Measurements from ENCODE around the gene WARS2.

The WARS2 gene

DNA sequence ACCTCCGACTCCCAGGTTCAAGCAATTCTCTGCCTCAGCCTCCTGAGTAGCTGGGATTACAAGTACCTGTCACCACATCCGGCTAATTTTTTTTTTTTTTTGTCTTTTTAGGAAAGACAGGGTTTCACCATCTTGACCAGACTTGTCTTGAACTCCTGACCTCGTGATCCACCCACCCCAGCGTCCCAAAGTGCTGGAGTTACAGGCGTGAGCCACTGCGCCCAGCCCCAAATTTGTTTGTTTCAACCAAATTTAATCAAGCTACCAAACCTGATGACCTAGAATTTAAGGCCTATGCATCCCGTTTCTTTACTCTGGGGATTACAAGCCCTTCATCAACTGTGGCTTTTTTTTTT is 94.0 kb downstream of the WARS2 start:
- in situ Hi-C loops (cut with MboI; ENCODE audit: low pct_unique_long_range_greater_than_20kb, low sequenced_read_pairs), result no loop called here
- no peak for DNase-seq

DNA sequence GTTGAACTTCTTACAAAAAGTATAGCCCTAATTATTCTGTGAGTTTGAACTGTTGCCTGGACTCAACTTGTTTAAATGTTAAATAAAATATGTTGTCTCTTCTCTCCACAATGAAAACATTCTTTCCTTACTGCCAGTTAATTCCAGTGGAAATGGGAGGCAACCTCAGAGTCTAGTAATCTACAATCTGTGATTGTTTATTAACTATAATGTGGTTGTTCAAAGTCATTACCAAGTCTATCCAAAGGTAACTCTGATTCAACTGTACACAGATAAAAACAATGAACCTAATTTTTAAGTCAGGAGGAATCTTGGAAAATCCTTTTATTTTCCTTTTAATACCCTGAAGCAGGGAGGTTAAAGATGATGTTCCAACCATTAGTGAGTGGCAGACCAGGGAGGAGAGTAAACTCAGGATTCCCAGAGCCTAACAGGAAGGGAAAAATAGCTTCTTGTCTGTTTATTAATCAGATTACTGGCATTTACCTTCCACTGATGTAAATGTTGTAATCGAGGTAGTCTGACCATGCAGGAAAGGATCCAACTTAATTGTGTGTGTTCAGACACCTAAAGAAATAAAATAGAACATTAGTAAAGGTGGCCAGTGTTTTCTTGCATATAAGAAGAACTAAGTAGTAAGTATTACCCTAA is 95.2 kb downstream of the WARS2 start:
- in situ Hi-C loops (cut with MboI; ENCODE audit: low pct_unique_long_range_greater_than_20kb, low sequenced_read_pairs), result no loop called here
- DNase-seq, result no peak

DNA sequence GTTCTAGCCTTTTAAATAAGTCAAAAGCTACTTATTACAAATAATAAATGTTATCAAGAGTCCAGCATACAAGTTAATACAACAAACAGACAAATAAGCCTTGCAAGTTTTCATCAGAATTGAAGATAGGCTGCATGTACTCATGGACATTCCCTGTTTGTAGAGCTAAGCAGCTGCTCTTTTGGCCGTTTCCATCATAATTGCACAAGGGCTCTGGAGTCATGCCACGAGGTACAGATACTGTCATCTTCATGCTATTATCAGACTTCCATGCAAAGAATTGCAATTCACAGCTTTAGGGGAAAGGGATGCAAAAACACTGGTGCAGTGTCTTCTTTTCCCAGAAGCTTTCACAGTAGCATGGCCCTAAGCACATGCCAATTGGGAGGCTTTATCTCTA is 99.5 kb downstream of the WARS2 start:
- no peak for DNase-seq
- in situ Hi-C loops (cut with MboI; ENCODE audit: low pct_unique_long_range_greater_than_20kb, low sequenced_read_pairs), result no loop called here

DNA sequence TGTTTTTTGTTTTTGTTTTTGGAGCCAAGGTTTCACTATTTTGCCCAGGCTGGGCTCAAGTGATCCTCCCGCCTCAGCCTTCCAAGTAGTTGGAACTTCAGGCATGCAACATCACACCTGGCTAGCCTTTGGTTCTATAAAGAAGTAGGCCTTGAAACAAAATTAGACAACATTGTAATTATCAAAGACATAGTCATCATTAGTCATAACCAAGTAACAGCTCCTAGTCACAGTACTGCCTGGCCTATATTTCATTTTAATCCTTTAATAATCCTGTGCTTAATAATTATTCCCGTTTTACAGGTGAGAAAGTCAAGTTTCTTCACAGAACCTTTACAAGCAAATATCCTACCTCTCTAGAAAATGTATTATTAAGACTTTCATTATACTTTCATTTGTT is 100.0 kb downstream of the WARS2 start:
- in situ Hi-C loops (cut with MboI; ENCODE audit: low pct_unique_long_range_greater_than_20kb, low sequenced_read_pairs), result no loop called here
- DNase-seq, result no peak

DNA sequence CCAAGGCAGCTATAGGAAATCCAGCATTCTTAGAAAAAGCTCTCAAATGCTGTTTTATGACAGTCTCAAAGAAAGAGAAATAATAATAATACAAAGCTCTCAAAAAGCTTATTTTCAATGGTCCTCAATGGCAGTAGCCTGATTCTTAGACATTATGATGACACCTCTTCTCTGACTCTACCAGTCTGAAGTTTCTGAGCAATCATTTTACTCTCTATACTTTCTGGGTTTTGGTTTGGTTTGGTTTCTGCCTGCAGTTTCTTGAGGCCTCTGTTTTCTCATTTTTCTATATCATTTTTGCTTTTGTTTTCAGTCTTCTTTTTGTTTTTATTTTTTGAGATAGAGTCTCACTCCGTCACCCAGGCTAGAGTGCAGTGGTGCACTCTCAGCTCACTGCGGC is 102.1 kb downstream of the WARS2 start:
- in situ Hi-C loops (cut with MboI; ENCODE audit: low pct_unique_long_range_greater_than_20kb, low sequenced_read_pairs), result no loop called here
- no peak for DNase-seq

DNA sequence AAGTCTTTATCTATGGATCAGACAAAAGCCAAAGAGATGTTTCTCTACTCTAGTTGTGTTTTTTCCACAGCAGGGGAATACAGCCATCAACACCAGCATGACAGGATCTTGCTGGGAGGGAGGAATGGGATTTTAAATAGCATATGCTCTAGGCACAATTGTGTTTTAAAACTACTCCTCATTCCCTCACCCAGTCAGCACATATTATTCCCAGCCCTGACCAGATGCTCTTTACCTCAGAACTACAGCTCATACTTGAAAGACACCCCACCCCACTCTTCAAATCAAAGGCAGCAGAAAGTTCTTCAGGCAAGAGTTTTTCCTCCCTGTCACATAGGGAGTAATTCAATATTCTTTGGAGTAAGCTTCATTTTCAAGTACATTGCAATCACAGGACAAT is 106.1 kb downstream of the WARS2 start:
- DNase-seq, result no peak
- in situ Hi-C loops (cut with MboI; ENCODE audit: low pct_unique_long_range_greater_than_20kb, low sequenced_read_pairs), result no loop called here

DNA sequence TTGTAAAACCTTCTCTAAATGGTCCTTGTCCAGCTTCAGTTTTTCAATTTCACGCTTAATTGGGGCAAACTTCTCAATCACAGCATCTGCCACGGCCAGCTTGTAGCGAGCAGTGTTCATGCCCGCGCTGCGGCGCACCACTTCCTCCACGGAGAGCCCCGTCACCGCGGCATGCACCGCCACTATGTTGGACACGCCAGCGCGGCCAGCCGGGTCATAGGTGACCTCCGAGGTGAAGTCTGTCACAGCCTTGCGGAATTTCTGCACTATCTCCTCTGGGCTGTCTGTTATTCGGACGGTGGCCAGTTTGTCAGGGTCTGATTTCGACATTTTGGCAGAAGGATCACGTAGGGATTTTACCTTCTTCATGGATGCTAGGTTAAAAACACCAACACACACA is 107.5 kb downstream of the WARS2 start:
- in situ Hi-C loops (cut with MboI; ENCODE audit: low pct_unique_long_range_greater_than_20kb, low sequenced_read_pairs), result no loop called here
- no peak for DNase-seq

DNA sequence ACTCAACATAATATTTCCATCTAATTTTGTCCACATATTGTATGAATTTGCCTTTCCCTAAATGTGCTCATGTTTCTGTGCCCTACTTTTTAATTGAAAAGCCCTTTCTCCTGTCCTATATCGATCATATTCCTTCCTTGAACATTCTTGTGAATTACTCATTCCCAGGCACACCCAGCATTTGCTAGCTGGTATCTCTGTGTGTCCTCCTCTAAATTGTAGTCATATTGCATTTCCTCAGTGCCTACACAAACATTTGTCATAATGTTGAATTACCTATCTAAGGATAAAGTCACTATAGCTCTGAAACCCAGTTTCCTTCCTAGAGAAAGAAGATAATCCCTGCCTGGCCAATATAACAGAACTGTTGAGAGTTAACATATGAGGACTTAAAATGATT is 112.7 kb downstream of the WARS2 start:
- no peak for DNase-seq
- in situ Hi-C loops (cut with MboI; ENCODE audit: low pct_unique_long_range_greater_than_20kb, low sequenced_read_pairs), result no loop called here

DNA sequence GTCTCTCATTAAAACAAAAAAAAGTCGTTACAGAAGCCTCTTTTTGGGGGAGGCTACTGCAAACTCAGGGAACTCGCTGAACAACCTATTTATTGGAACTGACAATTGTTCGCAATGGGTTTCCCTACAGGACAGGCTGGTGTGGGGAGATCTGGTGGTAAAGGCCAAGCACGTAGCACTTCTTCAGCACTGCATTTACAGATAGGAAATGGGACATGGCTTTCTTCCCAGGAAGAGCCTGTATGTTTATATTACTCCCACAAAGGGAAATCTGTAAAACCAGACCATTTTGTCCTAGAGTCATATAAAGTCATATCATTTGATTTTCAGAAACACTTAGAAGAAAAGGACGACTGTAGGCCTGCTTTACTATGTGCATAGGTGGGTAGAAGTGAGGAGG is 113.5 kb downstream of the WARS2 start:
- DNase-seq, result no peak

DNA sequence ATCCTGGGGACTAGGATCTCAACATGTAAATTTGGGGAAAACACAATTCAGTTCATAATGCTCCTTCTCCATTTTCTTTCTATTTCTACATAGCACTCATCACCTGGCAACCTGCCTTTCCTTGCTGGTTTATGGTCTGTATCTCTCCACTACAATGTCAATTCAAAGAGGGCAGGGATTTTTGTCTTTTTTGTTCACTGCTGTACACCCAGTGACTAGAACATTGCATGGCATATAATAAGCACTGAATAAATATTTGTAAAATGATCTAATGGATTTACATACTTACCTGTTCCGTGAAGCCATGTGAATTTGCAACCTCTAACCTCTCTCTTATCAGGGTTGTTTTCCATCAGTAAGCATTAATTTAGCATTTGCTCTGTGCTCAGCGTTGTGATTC is 124.9 kb downstream of the WARS2 start:
- no peak for DNase-seq
- in situ Hi-C loops (cut with MboI; ENCODE audit: low pct_unique_long_range_greater_than_20kb, low sequenced_read_pairs), result no loop called here

More for the DNA sequence above, 113.5 kb downstream of the WARS2 start:
- in situ Hi-C loops (cut with MboI; ENCODE audit: low pct_unique_long_range_greater_than_20kb, low sequenced_read_pairs), result no loop called here

DNA sequence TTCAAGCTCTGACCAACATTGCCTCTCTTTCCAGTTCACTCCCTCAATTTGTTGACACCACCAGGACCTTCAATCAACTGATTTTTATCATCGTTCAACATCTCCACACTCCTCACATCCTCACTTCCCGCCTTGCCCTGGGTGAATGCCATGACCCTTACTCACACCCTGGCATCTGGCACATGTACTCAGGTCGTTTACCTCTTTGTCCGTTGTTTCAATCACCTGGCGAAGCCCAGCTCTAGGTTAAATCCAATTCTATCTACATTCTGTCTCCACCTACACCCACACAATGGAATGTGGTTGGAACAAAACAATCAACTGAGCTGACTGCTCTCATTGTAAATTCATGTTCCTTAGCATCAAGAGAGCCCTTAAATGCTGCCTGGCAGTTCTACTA is 128.1 kb downstream of the WARS2 start:
- no peak for DNase-seq
- in situ Hi-C loops (cut with MboI; ENCODE audit: low pct_unique_long_range_greater_than_20kb, low sequenced_read_pairs), result no loop called here

DNA sequence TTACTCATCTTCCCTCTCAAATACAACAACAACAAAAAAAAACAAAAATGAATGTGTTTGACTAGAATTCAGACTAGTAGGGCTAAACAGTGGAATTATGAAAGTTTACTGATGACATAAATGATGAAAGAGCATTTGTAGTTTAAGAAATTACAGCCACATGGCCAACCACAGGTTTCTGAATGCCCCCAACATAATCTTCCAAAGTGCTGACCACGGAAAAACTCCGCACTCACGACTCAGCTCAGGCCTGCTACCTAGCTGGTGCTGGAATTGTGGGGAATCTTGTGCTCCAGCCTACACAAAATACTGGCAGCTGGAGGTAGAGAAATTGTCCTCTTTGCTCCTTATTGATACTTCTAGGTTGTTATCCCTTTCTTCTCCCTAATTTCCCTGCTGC is 128.7 kb downstream of the WARS2 start:
- DNase-seq, result no peak
- in situ Hi-C loops (cut with MboI; ENCODE audit: low pct_unique_long_range_greater_than_20kb, low sequenced_read_pairs), result no loop called here

DNA sequence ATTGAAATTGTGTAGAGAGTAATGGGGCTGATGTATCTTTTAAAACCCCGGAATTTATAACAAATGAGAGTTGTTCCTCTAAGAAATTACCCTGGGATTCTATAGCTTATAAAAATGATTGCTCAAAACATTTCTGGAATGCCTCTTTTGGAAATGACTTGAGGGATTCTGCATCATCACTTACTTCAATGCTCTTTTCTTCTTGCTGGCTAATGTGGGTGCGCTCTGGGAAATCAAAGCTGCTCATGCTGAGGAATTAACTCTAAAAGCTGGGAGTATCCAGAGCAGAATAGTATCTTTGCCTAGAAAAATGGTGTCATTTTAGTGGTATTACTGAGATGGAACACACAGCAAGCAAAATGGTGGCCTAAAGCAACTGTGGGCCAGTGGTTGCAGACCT is 129.3 kb downstream of the WARS2 start:
- in situ Hi-C loops (cut with MboI; ENCODE audit: low pct_unique_long_range_greater_than_20kb, low sequenced_read_pairs), result no loop called here
- DNase-seq, result no peak

DNA sequence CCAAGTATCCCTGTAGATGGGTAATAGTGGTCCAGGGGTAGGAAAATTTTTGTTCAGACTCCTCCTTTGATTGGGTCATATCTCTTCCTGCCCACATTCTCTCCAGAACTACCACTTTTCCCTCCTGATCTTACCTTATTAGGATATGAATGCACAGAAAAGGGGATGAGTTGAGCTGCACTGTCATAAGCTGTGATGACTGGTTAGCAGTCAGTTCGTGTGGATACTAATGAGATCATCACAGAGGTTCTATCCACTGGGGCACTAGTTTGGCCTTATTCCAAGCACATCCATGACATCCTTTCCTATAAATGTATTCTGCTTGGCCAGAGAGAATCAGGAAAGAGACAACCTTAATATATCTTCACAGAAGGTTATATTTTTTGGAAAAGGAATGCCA is 130.3 kb downstream of the WARS2 start:
- in situ Hi-C loops (cut with MboI; ENCODE audit: low pct_unique_long_range_greater_than_20kb, low sequenced_read_pairs), result no loop called here
- no peak for DNase-seq

DNA sequence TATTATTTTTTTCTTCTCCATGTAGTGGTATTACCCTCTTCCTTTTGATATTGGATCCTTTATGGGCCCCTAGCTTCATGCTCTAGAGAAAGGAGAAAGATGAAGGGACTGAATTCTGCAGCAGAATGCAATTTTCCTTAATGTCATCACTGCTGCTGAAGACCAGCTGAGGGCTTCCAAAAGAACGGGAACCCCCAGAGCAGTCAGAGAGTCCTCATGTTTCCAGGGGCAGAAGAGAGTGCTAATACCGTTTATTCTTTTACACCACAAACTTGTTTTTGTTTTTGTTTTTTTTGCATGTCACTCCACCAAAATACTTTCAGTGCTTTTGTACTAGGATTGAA is 131.2 kb downstream of the WARS2 start:
- in situ Hi-C loops (cut with MboI; ENCODE audit: low pct_unique_long_range_greater_than_20kb, low sequenced_read_pairs), result no loop called here
- no peak for DNase-seq

DNA sequence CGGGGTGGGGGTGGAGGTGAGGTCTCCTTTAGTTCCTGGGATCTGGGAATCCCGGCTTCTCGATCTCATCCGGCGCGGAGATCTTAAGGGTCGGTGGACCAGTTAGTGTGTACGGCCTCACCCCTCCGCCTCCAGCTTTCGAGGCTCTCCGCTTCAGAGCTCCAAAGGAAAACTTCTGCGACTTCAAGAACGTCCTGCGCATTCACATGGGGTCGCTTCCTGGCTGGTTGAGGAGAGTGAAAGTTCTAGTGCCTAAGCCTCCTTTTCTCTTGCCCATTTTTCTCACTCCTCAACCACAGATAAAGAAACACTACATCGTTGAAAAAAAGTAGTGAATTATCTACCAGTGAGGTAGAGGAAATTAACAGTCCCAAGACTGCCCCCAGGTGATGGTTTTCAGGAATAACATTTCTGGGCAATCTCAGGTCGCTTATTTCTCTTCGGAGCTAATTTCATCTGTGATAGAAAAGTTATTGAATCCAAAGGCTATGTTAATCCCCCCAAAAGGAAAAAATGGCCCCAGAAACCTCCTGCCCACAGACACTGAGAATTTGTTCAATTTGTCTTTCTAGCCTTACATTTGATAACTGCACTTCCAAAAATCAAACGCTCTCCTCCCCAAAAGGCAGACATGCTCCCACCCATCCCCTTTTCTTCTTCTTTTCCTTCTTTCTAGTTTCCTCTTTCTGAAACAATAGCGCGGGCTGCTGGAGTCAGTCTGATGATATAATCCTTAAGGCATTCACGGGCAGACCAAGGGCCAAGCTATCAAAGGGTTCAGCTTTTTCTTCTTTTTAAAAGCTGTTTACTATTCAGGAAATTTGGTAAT is 131.8 kb downstream of the WARS2 start:
- in situ Hi-C loops (cut with MboI; ENCODE audit: low pct_unique_long_range_greater_than_20kb, low sequenced_read_pairs), result no loop called here
- DNase-seq, result peak; percentile 72

DNA sequence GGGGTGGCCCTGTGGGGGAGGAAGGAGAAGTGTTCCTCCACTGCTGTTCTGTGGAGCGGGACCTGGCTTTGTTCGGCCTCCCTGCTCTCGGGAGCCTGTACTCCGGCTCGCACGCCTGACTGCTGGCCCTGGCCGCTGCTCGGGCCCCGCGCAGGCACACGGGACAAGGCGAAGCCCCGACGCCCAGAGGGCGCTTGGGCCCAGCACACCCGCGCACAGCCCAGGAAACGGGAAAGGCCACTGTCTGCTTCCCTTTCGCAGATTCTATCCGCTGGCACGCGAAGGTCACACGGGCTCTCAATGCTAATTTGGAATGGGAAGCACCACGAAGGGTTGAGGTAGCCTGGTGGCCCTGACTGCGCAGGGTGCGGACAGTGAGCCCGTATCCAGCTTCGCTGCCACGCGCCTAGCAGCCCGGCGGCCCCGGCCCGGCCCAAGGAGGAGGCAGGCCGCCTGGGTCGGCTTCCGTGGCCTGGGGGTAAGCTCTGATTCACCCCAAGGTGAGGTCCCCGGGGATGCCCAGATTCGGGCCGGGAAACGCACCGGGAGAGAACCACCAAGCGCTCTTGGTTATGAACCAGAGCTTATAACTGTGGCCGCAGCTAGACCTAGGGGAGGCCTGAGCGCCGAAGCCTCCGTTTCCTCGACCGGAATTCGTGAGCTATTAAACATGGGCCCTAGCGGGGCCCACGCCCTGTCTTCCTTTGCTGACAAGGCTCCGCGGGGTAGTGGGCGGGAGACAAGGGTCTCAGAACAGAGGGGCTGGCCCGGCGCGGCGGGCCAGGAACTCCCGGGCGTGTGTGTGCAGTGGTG is 132.6 kb downstream of the WARS2 start:
- in situ Hi-C loops (cut with MboI; ENCODE audit: low pct_unique_long_range_greater_than_20kb, low sequenced_read_pairs), result no loop called here
- DNase-seq, result no peak

DNA sequence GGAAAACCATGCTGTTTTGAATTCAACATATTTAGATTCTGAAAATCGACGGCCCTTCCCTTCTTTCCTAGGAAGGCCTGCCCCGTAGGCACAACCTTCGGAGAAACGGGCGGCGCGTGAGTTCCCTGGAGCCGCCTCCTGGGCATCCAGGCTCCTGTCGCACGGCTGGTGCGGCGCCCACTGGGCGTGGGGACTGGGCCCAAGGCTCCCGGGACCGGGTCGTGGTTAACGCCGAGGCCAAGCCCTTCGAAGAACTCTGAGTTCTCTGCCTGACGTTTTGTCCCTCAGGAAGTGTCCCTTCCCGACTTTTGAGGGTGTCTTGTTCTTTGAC is 133.1 kb downstream of the WARS2 start:
- no peak for DNase-seq
- in situ Hi-C loops (cut with MboI; ENCODE audit: low pct_unique_long_range_greater_than_20kb, low sequenced_read_pairs), result no loop called here

DNA sequence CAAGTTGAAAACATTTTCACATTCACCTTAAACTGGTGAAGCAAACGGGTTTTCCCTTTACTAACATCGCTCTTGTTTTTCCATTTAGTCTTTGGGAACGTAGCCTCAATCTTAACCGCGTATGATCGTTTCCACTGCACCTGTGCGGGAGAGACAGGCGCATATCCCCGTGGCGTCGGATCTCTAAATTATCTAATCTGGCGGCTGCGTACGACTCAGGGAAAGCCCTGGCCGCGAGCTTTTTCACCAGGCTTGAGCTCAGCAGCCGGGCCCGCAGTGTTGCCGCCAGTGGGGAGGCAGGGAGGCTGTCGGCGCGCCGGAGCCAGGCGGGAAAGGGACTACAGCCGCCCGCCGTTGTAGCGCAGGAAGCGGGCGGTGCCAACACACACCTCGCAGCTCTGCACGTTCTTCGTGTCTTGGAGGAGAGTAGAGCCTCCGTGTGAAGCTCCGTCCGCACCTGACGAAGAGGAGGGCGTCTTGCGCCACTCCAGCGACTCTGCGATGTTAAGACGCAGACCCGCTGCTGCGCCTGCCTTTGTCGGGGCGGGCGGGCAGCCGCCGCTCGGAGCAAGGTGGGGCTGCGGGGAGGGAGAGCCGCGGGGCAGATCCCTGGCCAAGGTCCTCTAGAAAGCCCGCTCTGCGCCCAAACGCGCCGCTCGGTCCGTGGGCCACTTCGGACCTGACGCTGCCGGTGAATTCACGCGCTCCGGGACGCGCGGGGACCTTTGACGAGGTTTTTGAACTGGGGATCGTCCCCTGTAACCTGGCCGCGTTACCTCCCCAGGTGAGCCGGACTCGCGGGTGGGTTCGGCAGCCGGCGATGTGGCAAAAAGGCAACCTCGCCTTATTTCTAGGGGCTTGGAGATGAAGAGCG is 133.8 kb downstream of the WARS2 start:
- in situ Hi-C loops (cut with MboI; ENCODE audit: low pct_unique_long_range_greater_than_20kb, low sequenced_read_pairs), result no loop called here
- no peak for DNase-seq
